ENCODE data around the gene QRSL1.

The QRSL1 gene

GRCh38 chr6:106619223-106619622 lies 10.2 kb upstream of the QRSL1 start:
- TF ChIP-seq REST (IDR thresholded peaks at IDR 0.05; ENCODE audit: insufficient read depth in 1 of 2, low read depth in 2 of 2, low read length in 2 of 2) (no peak), TAF1 (IDR thresholded peaks at IDR 0.05; ENCODE audit: borderline replicate concordance, insufficient read depth, low read length) (no peak), POLR2AphosphoS5 (IDR thresholded peaks at IDR 0.05; ENCODE audit: low read depth, low read length) (no peak), SIN3A (IDR thresholded peaks at IDR 0.05; ENCODE audit: borderline replicate concordance, insufficient read depth, low read length) (no peak), FOXP2 (optimal IDR thresholded peaks at IDR 0.05; ENCODE audit: borderline replicate concordance, extremely low read depth, extremely low read length, insufficient read depth) (no peak)

- no peak for TF ChIP-seq SIN3A (IDR thresholded peaks at IDR 0.05; ENCODE audit: borderline replicate concordance, insufficient read depth, low read length)
- no peak for TF ChIP-seq POLR2AphosphoS5 (IDR thresholded peaks at IDR 0.05; ENCODE audit: low read depth, low read length)
- TF ChIP-seq TAF1 (IDR thresholded peaks at IDR 0.05; ENCODE audit: borderline replicate concordance, insufficient read depth, low read length) = no peak
- TF ChIP-seq REST (IDR thresholded peaks at IDR 0.05; ENCODE audit: insufficient read depth in 1 of 2, low read depth in 2 of 2, low read length in 2 of 2) = no peak
- no peak for TF ChIP-seq FOXP2 (optimal IDR thresholded peaks at IDR 0.05; ENCODE audit: borderline replicate concordance, extremely low read depth, extremely low read length, insufficient read depth)
These were observed 8.3 kb upstream of the QRSL1 start for GRCh38 chr6:106620931-106621672.

DNA sequence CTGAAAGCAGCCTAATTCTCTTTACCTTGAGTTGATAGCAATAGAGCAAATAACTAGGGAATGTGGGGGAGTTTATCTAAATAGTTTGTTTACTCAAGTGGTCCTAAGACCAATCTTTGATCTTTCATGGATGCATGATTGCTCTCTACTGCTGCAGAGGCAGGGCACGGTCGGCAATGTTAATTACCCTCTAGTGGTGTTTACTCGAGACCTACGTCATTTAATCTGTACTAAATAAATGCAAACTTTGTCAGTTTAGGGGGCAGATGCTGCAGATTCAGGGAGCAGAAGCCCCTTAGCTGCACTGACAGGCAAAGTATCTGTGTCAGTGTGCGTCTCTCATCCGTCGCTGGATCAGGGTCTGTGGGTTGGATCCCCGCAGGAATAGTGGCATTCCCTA lies 7.0 kb upstream of the QRSL1 start:
- no peak for TF ChIP-seq SIN3A (IDR thresholded peaks at IDR 0.05; ENCODE audit: borderline replicate concordance, insufficient read depth, low read length)
- TF ChIP-seq POLR2AphosphoS5 (IDR thresholded peaks at IDR 0.05; ENCODE audit: low read depth, low read length) = no peak
- no peak for TF ChIP-seq REST (IDR thresholded peaks at IDR 0.05; ENCODE audit: insufficient read depth in 1 of 2, low read depth in 2 of 2, low read length in 2 of 2)
- TF ChIP-seq FOXP2 (optimal IDR thresholded peaks at IDR 0.05; ENCODE audit: borderline replicate concordance, extremely low read depth, extremely low read length, insufficient read depth) = no peak
- TF ChIP-seq TAF1 (IDR thresholded peaks at IDR 0.05; ENCODE audit: borderline replicate concordance, insufficient read depth, low read length) = no peak

DNA sequence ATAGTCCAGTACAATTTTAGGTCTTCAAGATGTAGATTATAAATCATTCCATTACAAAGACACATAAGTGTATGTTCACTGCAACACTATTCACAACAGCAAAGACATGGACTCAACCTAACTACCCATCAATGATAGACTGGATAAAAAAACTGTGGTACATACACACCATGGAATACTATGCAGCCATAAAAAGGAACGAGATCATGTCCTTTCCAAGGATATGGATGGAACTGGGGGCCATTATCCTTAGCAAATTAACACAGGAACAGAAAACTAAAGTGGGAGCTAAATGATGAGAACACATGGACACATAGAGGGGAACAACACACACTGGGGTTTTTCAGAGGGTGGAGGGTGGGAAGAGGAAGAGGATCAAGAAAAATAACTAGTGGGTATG lies 6.3 kb upstream of the QRSL1 start:
- TF ChIP-seq SIN3A (IDR thresholded peaks at IDR 0.05; ENCODE audit: borderline replicate concordance, insufficient read depth, low read length) (no peak), TAF1 (IDR thresholded peaks at IDR 0.05; ENCODE audit: borderline replicate concordance, insufficient read depth, low read length) (no peak), REST (IDR thresholded peaks at IDR 0.05; ENCODE audit: insufficient read depth in 1 of 2, low read depth in 2 of 2, low read length in 2 of 2) (no peak), FOXP2 (optimal IDR thresholded peaks at IDR 0.05; ENCODE audit: borderline replicate concordance, extremely low read depth, extremely low read length, insufficient read depth) (no peak), POLR2AphosphoS5 (IDR thresholded peaks at IDR 0.05; ENCODE audit: low read depth, low read length) (no peak)
